Endometrial microvascular endothelial cells (primary cell): ENCODE results near the gene DGLUCY. TPM values are rescaled to one million over a fixed set of nuclear protein-coding genes. Genes with fewer than 3 reads are reported as not detected.
"Not testable (repeated sequence)": the region's sequence is repeated elsewhere in the genome, so short reads cannot be mapped to it uniquely, and the experiment has no call there.

Source experiments
- in situ Hi-C: cut with HindIII; loops from 2 replicates; pipeline ENCODE4 v1.10.0; 2017; ENCODE audit warnings: low sequenced_read_pairs, low pct_unique_long_range_greater_than_20kb; ENCODE audit errors: inconsistent ontology term
- total RNA-seq: library from RNA; depleted of rRNA; stranded (reverse); fragments of >200 nt; gene quantifications from one replicate; pipeline ENCODE4 v1.2.3, GENCODE V29; 2015; ENCODE audit errors: inconsistent ontology term

DGLUCY gene
- total RNA-seq, 1 donor from 2014 or later = 36.8 TPM

DNA sequence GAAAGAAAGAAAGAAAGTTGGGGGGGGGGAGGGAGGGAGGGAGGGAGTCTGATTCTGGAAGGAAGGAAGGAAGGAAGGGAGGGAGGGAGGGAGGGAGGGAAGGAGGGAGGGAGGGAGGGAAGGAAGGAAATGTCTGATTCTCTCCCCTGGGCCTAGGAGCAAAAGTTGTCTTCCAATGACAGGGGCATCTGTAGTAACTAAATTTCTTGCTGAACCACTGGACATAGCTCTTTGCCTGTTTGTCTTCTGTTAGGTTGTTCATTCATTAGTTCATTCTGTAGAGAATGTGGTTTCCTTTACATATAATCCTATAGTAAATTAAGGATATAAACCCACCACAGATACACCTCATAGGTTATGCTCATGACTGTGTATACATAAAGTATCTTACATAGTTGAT, 70.7 kb downstream of the DGLUCY start:
- in situ Hi-C loops = no loop called here

DNA sequence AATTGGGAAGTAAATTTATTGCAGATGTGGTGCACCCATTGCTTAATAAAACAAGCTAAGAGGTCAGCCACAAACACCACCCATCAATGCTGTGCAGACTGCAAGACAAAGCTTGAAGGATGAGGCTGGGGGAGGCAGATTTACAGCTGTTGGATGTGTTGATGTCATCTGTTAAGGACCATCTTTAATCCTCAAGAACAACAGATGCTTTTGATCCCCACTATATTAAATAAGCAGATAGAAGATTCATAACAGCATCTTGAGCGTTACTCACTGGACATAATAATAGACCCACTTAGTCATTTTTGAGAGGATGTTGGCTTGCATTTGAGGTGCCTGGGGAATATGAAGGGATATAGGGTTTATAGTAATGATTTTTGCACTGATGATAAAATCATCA, 71.8 kb downstream of the DGLUCY start:
- in situ Hi-C loops = no loop called here

DNA sequence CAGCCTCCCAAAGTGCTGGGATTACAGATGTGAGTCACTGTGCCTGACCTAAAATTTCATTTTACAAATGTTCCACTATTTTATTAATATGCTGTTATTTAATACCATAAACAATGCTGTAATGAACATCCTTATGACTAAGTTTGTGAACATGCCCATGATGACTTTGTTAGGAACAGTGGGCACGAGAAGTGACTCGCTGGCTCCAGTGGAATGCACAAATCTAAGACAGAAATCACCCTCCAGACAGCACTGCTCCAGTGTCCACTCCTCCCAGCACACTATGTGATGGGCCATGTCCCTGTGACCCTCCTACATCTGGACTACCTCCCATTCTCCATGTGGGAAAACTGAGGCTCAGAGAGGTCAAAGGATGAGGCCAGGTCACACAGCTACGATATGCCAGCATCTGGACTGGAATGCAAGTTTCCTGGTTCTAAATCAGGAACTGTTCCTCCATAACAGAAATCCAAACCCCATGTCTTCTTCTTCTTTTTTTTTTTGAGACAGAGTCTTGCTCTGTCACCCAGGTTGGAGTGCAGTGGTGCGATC, 72.7 kb downstream of the DGLUCY start:
- in situ Hi-C loops = no loop called here

DNA sequence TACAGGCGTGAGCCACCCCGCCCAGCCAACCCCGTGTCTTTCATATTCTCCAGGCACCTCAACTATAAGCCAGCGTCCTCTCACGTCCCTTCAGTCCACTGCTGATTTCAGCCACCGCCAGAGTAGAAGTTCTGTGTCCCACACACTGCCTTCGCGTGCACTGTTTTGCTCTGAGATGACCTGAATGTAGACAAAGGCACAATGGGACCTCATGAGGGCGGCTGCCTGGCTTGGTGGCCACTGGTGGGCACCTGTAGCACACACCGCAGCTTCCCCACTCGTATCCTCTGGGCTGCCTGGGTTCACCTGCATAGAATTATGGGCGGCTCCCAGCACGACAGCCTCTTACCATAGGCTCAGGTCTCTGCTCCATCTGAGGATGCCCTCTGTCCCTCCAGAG, 73.4 kb downstream of the DGLUCY start:
- in situ Hi-C loops = no loop called here

DNA sequence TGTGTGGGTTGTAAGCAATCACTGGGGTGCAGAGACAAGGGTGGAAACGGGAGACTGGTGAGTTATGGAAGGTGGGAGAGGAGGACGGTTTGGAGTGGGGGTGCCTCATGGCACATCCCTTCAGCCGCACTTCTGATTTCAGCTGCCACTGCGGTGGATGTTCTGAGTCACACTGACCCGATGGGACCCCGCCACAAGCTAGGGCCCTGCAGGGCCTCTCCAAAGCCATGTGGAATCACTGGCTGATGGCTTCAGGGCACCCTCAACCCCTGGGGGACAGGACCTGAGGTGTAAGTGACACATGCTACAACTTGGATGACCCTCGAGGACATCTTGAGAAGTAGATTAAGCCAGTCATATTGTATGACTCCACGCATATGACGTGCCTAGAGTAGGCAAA, 77.0 kb downstream of the DGLUCY start:
- in situ Hi-C loops = no loop called here

DNA sequence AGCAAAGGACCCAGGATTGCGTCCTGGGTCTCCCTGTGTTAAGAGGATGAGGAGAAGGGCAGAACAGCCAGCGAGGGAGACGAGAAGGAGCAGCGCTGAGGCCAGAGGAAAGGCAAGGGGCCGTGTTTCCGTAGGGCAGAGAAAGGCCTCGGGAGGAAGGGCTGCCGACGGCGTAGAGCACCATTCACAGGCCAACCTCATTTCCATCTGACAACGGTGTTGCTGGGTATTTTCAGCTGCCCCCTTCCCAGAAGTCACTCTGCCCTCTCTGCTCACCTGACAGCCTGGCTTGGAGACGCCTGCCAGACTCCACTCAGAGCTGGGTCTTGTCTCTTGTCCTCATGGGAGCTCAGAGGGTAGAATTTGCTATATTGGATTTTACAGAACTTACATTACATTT, 79.2 kb downstream of the DGLUCY start:
- in situ Hi-C loops = no loop called here

DNA sequence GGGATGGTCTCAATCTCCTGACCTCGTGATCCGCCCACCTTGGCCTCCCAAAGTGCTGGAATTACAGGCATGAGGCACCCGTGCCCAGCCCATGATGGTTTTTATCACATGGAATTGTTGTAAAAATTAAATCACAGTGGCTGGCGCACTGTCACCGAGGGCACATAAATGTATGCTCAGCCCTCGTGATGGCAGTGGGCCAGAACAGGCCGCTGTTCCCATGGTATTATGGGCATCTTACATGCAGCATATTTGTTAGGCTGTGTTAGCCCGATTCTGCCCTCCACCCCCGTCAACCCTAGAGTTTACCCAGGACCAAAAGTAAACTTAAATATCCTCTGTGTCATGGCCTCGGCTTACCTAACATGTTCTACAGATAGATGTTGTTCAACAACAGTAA, 82.0 kb downstream of the DGLUCY start:
- in situ Hi-C loops = no loop called here

DNA sequence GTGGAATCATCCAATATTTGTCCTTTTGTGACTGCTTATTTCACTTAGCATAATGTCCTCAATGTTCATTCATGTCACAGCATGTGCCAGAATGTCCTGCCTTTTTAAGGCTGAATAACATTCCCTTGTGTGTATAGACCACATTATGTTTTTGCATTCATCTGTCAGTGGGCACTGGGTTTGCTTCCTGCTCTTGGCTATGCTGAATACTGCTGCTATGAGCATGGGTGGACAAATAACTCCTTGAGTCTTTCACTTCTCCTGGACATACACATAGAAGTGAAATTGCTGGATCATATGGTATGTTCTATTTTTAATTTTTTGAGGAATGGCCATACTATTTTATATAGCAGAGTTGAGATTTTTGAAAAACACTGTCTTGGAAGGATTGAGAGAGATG, 83.8 kb downstream of the DGLUCY start:
- in situ Hi-C loops = no loop called here

DNA sequence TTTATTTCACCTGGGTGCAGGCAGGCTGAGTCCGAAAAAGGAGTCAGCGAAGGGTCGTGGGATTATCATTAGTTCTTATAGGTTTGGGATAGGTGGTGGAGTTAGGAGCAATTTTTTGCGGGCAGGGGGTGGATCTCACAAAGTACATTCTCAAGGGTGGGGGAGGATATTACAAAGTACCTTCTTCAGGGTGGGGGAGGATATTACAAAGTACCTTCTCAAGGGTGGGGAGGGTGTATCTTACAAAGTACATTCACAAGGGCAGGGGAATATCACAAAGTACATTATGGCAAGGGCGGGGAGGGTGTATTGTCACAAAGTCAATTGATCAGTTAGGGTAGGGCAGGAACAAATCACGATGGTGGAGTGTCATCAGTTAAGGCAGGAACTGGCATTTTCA, 86.9 kb downstream of the DGLUCY start:
- in situ Hi-C loops = not testable (repeated sequence)

DNA sequence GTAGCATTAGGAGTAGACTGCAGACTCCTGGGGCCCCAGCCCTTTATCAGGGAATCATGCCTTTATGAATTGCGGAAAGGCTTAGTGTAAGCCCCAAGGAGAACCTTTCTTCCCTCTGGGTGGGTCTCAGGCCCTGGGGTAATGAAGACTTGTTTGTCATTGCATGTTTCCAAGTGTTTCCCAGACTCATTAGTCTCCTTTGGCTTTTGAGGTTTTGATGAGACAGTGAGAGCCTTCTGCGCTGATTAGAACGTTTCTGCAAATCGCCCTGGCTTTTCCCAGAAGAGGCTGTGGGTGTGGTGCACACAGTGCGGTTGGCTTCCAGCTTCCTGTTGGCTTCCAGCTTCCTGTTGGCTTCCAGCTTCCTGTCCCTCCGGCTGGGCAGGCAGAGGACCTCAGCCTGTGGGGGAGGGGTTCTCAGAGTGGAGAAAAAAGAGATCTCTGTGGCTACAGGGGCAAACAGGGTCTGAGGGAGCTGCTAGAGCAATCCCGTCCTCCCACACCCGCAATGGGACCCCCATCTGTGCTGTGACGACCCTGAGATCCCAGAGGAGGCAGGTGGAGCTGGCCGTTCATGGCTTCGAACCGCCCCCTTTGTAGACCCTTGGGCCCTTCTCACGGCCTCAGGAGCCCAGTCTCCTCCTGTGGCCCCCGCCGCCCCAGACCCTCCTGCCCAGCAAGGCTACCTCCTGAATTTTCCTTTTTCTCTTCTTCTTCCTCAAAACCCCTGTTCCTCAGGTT, 88.5 kb downstream of the DGLUCY start:
- in situ Hi-C loops = no loop called here

DNA sequence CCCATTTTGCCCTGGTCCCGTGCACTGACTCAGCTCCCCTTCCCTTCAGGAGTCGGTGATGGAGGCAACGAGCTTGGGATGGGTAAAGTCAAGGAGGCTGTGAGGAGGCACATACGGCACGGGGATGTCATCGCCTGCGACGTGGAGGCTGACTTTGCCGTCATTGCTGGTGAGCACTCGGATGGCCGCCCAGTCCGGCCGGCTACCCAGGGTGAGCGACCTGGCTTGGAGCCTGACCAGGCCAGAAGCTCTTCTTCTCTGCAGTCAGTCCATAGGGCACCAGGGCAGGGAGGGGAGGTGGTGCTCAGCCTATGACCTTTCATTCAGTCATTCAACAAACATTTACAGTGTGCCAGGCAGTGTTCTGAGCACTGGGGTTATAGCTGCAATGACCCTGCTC, 90.8 kb downstream of the DGLUCY start:
- in situ Hi-C loops = no loop called here

DNA sequence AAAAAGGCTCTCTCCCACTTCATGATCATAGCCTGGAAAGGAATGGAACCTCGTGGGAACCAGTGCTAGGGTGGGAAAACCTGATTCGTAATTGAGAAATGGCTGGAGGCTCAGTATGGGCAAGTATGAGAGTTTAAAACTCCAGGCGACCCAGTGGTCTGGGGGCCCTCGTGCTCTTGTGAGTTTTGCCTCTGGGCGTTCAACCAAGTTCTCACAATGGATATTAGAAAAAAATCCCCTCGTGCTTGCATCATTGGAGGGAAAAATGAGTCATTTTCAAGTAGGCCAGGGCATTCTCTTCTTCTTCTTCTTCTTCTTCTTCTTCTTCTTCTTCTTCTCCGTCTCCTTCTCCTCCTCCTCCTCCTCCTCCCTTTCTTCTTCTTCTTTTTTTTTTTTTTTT, 91.6 kb downstream of the DGLUCY start:
- in situ Hi-C loops = no loop called here

DNA sequence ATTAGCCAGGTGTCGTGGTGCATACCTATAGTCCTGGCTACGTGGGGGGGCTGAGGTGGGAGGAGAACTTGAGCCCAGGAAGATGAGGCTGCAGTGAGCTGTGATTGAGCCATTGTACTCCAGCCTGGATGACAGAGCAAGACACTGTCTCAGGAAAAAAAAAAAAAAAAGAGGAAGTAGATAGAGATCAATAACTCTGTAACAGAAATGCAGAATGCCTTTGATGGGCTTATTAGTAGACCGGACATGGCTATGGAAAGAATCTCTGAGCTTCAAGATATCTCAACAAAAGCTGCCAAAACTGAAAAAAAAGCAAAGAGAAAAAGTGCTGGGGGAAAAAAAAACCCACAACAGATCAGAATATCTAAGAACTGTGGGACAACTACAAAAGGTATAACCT, 93.1 kb downstream of the DGLUCY start:
- in situ Hi-C loops = no loop called here

DNA sequence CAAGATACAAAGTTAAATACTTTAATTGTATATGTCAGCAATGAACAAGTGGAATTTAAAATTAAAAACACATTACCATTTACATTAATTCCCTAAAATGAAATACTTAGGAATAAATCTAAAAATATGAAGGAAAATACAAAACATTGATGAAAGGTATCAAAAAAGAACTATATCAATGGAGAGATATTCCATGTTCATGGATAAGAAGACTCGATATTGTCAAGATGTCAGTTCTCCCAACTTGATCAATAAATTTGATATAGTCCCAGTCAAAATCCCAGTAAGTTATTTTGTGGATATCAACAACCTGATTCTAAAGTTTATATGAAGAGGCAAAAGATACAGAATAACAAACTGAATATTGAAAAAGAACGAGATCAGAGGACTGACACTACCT, 97.1 kb downstream of the DGLUCY start:
- in situ Hi-C loops = no loop called here

DNA sequence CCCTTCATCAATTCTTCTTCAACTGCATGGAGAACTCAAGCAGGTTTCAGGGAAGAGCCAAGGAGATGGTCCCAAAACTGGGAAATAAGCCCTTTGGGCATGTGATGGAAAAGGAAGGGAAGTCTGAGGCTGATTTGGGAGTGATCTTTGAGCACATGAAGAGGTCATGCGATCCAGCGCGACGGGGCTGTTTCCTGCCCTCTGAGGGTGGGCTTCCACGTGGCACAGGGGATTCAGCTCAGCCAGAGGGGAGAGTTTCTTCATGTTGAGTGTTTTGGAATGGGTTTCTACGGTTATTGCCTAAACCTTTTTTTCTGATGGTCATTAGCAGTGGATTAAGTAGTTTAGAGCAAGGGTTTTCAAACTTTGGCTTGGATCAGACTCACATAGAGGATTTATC, 100.4 kb downstream of the DGLUCY start:
- in situ Hi-C loops = no loop called here

DNA sequence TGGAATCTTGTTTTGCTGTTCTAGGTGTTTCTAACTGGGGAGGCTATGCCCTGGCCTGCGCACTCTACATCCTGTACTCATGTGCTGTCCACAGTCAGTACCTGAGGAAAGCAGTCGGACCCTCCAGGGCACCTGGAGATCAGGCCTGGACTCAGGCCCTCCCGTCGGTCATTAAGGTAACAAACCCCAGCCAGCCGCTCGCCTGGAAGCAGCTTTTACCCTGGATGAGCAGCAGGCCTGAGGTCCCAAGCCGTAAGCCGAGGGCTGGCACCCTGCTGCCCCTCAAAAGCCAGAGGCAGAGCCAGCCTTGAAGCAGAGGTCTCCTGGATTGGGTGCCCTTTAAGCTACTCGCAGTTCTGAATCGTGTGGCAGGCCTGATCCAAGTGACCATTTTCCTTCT, 101.5 kb downstream of the DGLUCY start:
- in situ Hi-C loops = no loop called here

DNA sequence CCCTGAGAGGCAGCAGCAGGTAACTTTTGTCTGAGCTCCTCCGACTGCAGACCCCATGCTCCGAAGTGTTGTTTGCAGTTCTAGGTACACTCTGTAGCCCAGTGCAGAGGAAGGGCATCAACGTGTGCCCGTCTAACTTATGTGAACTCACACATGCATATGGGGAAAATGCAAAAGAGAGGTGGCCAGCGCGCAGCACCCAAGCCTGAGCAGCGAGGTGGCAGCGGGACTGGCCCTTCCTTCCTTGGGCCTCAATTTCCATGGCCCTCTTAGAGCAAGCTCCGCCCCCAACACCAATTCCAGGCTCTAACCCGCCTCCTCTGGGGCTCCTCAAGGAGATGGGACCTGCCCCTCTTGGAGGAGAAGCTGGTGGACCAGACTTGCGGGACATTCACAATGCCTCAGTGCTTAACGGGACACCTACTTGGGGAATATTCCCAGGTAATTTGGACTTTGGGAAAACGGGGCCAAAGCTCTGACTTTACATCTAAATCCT, 102.9 kb downstream of the DGLUCY start:
- in situ Hi-C loops = no loop called here

DNA sequence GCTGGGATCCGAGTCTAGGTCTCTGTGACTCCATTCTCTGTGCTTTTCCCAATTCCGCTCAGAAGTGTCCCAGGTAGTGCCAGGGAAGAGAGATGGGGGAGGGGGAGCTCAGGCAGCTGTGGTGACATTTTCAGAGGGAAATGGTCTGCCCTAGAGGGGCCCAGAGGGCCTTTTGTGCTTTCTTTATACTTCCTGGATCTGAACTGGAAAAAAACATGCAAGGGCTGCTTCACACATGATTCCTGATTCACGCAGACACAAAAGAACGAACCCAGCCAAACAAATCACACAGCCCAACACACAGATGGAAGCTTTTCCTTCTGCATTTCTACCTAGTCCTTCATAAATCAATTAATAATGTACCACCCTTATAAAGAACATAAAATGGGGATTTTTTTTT, 104.1 kb downstream of the DGLUCY start:
- in situ Hi-C loops = no loop called here

DNA sequence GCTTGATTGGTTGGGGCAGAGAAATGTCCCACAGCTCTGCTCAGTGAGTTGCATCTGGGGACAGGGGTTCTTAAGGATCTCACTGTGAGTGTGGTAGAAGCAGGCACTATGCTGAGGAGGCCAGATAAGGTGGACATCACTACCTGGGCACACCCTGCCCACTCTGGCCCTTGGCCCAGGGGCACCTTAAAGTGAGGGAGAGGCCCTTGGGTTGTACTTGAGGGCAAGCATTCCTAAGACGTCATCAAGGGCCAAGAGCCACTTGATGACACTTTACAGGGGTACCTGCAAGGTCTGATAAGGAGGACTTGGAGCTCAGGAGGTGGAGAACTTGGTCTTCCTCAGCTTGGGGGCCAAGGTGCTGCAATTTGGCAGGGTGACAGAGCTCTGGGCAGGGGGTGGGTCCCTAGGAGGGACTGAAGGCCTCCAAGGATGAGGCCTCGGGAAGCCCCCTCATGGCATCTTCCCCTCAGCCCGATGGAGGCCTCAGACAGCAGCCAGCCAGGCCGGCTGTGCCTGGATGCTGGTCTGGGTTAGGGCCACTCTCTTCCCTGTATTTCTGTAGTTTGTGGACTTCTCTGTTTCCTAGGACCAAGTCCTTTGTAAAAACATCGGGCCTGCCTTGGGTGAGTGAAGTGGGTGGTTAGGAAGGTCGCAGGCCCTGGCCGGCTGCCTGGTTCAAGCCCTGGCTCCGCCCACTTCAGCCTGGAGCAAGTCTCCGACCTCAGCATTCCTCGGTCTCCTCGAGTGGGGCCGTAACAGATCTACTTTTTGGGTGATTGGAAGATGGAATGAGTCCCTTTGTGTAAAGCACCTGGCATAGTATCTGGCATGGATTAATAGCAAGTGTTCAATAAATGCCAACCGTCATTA, 105.9 kb downstream of the DGLUCY start:
- in situ Hi-C loops = no loop called here

DNA sequence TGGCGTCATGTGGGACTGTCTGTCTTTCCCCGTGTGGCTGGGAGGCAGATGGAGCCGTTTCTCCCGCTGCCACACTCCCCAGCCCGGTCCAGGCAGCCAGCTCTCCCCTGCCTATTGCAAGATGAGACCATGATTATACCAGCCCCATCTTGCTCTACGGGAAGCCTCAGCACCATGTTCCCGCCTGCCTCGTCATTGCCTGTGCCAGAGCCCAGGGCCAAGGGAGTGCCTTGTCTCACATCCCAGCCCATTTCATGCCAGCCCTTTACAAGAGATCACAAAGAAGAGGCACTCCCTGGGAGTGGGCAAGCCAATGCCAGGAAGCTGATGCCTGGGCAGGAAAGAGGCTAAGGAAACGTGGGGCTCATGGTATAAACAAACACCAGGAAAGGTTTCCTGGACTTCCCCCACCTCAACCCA, 106.7 kb downstream of the DGLUCY start:
- in situ Hi-C loops = no loop called here
